ENCODE measurements around the gene CADM2. TPM values are rescaled to one million over a fixed set of nuclear protein-coding genes. Genes with fewer than 3 reads are reported as not detected.

The CADM2 gene
- total RNA-seq, 1 experiment from 2014 or later = 10.9 TPM

GRCh38 chr3:85758442-85758841 lies 799.7 kb downstream of the CADM2 start:
- Histone ChIP-seq H3K4me2 (ENCODE audit: insufficient read depth, insufficient read length, low read length) (no peak overlapping the region), H2AFZ (ENCODE audit: low read length) (no peak overlapping the region), H4K20me1 (ENCODE audit: control insufficient read depth, insufficient read depth, insufficient read length) (no peaks in the 10 kb centered on the region), H2BK20ac (ENCODE audit: low read depth, low read length, poor library complexity, severe bottlenecking) (no peak overlapping the region), H3K4ac (ENCODE audit: low read depth, low read length) (no peak overlapping the region), H3K23me2 (ENCODE audit: insufficient read length, low read depth, low read length, poor library complexity, severe bottlenecking) (no peaks in the 10 kb centered on the region), H4K8ac (replicated peaks; ENCODE audit: insufficient read length, low read depth, low read length) (no peak overlapping the region), H3K14ac (ENCODE audit: insufficient read depth, low read length) (no peak overlapping the region), H4K5ac (ENCODE audit: insufficient read length, low read depth, low read length) (no peak overlapping the region), H2BK5ac (ENCODE audit: insufficient read length, low read length) (no peak overlapping the region), H3K79me1 (ENCODE audit: insufficient read depth, low read depth, low read length, poor library complexity, severe bottlenecking) (no peaks in the 10 kb centered on the region), H3K56ac (ENCODE audit: insufficient read length, low read depth, low read length) (no peak overlapping the region), H3K27ac (ENCODE audit: insufficient read length, low read depth, low read length) (no peak overlapping the region), H3K9me3 (ENCODE audit: control insufficient read depth, low read depth, low read length) (no peaks in the 10 kb centered on the region), H2BK15ac (ENCODE audit: low read depth, low read length) (no peak overlapping the region), H2AK5ac (ENCODE audit: insufficient read length, low read length) (no peak overlapping the region), H3K27me3 (ENCODE audit: insufficient read depth, low read length) (no peaks in the 10 kb centered on the region), H3K9ac (ENCODE audit: extremely low read depth, insufficient read length, low read length) (no peak overlapping the region), H3K23ac (ENCODE audit: insufficient read length, low read depth, low read length) (no peak overlapping the region), H3K79me2 (ENCODE audit: insufficient read depth, low read length) (no peaks in the 10 kb centered on the region), H3K18ac (ENCODE audit: insufficient read length, low read depth, low read length) (no peak overlapping the region), H4K91ac (ENCODE audit: insufficient read length, low read depth, low read length) (no peak overlapping the region), H2BK120ac (ENCODE audit: low read depth, low read length, poor library complexity, severe bottlenecking) (no peak overlapping the region), H3T11ph (ENCODE audit: low read length) (no peak overlapping the region), H3K4me1 (ENCODE audit: insufficient read depth, low read length) (no peaks in the 10 kb centered on the region), H2BK12ac (ENCODE audit: insufficient read length, low read depth, low read length) (no peak overlapping the region)
- TF ChIP-seq, protein P1, sequence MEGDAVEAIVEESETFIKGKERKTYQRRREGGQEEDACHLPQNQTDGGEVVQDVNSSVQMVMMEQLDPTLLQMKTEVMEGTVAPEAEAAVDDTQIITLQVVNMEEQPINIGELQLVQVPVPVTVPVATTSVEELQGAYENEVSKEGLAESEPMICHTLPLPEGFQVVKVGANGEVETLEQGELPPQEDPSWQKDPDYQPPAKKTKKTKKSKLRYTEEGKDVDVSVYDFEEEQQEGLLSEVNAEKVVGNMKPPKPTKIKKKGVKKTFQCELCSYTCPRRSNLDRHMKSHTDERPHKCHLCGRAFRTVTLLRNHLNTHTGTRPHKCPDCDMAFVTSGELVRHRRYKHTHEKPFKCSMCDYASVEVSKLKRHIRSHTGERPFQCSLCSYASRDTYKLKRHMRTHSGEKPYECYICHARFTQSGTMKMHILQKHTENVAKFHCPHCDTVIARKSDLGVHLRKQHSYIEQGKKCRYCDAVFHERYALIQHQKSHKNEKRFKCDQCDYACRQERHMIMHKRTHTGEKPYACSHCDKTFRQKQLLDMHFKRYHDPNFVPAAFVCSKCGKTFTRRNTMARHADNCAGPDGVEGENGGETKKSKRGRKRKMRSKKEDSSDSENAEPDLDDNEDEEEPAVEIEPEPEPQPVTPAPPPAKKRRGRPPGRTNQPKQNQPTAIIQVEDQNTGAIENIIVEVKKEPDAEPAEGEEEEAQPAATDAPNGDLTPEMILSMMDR (conservative IDR thresholded peaks at IDR 0.05) = no peak
- H3K36me3 Mint-ChIP-seq (ENCODE audit: insufficient read depth in 1 of 3, low read depth in 3 of 3) = peaks cover 0 to 2% (median 0%) of the 10 kb centered on the region in 3 experiments; a peak in 2 of 7 replicates
- no peaks in the 10 kb centered on the region for H3K27me3 Mint-ChIP-seq (ENCODE audit: low read depth)
- H3K4me3 Mint-ChIP-seq = no peak overlapping the region
- DNase-seq = no peak
- H3K27ac Mint-ChIP-seq = no peak overlapping the region
- H3K4me1 Mint-ChIP-seq = peaks cover 5 to 8% of the 10 kb centered on the region in 2 experiments; a peak in 3 of 4 replicates
- no peaks in the 10 kb centered on the region for H3K9me3 Mint-ChIP-seq

All from H9 (cell line).